ENCODE results near the gene TRERF1.

Gene TRERF1

DNA sequence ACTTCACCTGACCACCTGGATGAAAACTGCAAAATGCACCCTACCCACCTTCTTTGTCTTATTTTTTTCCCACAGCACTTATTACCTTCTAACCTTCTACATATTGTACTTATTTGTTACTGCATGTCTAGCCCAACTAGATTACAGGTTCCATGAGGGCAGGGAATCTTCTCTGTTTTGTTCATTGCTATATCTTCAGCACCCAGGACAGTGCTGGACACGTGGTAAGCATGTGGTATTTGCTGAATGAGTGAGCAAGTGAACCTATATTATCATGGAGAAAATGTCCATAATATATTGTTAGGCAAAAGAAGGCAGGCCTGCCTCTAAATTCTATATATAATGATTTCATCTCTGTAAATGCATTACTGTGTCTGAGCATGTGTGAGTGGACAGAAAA, 107.0 kb downstream of the TRERF1 start:
- H3K4me2 ChIP-seq (ENCODE audit: low read depth, low read length) = no peak overlapping the region
- no peaks in the 10 kb centered on the region for H3K9me3 ChIP-seq (replicated peaks; ENCODE audit: insufficient read depth, low read length)
- TF ChIP-seq, protein P1, sequence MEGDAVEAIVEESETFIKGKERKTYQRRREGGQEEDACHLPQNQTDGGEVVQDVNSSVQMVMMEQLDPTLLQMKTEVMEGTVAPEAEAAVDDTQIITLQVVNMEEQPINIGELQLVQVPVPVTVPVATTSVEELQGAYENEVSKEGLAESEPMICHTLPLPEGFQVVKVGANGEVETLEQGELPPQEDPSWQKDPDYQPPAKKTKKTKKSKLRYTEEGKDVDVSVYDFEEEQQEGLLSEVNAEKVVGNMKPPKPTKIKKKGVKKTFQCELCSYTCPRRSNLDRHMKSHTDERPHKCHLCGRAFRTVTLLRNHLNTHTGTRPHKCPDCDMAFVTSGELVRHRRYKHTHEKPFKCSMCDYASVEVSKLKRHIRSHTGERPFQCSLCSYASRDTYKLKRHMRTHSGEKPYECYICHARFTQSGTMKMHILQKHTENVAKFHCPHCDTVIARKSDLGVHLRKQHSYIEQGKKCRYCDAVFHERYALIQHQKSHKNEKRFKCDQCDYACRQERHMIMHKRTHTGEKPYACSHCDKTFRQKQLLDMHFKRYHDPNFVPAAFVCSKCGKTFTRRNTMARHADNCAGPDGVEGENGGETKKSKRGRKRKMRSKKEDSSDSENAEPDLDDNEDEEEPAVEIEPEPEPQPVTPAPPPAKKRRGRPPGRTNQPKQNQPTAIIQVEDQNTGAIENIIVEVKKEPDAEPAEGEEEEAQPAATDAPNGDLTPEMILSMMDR (IDR thresholded peaks at IDR 0.05; ENCODE audit: low read length) = no peak
- TF ChIP-seq EZH2 (optimal IDR thresholded peaks at IDR 0.05; ENCODE audit: low read depth, low read length) (no peak), EZH2phosphoT487 (IDR thresholded peaks at IDR 0.05; ENCODE audit: low read length) (no peak)
- H3F3A ChIP-seq (ENCODE audit: insufficient read depth, low read length) = no peaks in the 10 kb centered on the region
- no peaks in the 10 kb centered on the region for H3K36me3 ChIP-seq (replicated peaks; ENCODE audit: insufficient read depth, low read length)
- no peak overlapping the region for H2AFZ ChIP-seq (ENCODE audit: low read length)
- no peaks in the 10 kb centered on the region for H3K4me1 ChIP-seq (ENCODE audit: low read length)
- no peak overlapping the region for H3K4me3 ChIP-seq (ENCODE audit: low read length)
- no peak overlapping the region for H3K9ac ChIP-seq (ENCODE audit: low read length)
- no peak overlapping the region for H3K27ac ChIP-seq (ENCODE audit: low read length)
- no peak for DNase-seq
- H3K27me3 ChIP-seq (replicated peaks; ENCODE audit: insufficient read depth, low read length) = no peaks in the 10 kb centered on the region
- H4K20me1 ChIP-seq (ENCODE audit: insufficient read depth, low read length) = no peaks in the 10 kb centered on the region
- H3K79me2 ChIP-seq (ENCODE audit: low read length) = no peaks in the 10 kb centered on the region
- no peaks in the 10 kb centered on the region for H3K9me2 ChIP-seq (replicated peaks; ENCODE audit: insufficient read depth, low read length)

DNA sequence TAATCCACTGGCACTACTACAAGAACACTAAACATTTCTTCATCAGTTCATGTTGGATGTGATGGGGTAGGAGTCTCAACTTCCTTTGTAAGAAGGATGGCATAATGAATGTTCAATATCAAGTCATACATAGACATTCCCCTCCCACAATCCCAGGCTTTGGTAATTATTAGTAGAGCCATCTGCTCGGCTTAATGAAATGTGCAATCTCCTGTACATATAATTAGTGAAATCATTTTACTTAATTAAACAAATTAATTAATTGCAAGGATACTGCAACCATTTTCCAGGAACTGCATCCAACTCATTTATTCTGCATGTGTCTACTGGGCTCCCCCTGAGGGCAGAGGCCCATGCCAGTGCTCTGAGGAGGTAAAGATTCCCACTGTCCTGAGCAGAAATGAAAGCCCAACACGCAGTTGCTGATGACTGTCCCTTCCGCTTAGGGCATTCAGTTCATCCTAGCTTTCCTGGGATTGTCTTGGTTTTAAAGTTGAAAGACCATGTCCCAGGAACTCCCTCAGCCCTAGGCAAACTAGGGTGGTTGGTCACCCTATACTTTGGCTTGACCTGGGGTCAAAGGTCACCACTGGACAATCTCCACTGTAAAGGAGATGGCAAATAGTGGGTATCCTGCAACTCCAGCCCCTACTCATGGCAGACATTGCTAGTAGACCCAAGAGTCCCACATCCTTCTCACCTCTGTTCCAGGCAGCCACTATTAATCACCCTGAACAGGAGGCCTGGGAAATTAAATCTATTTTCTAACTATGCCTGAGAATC, 109.8 kb downstream of the TRERF1 start:
- Histone ChIP-seq H3K27ac (ENCODE audit: low read length) (no peak overlapping the region), H3K9ac (ENCODE audit: low read length) (no peak overlapping the region), H3K4me2 (ENCODE audit: low read depth, low read length) (no peak overlapping the region), H3F3A (ENCODE audit: insufficient read depth, low read length) (no peaks in the 10 kb centered on the region), H3K27me3 (replicated peaks; ENCODE audit: insufficient read depth, low read length) (no peaks in the 10 kb centered on the region), H2AFZ (ENCODE audit: low read length) (no peak overlapping the region), H4K20me1 (ENCODE audit: insufficient read depth, low read length) (no peaks in the 10 kb centered on the region), H3K79me2 (ENCODE audit: low read length) (no peaks in the 10 kb centered on the region), H3K9me2 (replicated peaks; ENCODE audit: insufficient read depth, low read length) (no peaks in the 10 kb centered on the region), H3K4me3 (ENCODE audit: low read length) (no peak overlapping the region), H3K36me3 (replicated peaks; ENCODE audit: insufficient read depth, low read length) (no peaks in the 10 kb centered on the region), H3K9me3 (replicated peaks; ENCODE audit: insufficient read depth, low read length) (no peaks in the 10 kb centered on the region), H3K4me1 (ENCODE audit: low read length) (no peaks in the 10 kb centered on the region)
- TF ChIP-seq EZH2 (optimal IDR thresholded peaks at IDR 0.05; ENCODE audit: low read depth, low read length) (no peak), EZH2phosphoT487 (IDR thresholded peaks at IDR 0.05; ENCODE audit: low read length) (no peak)
- TF ChIP-seq, protein P1 (IDR thresholded peaks at IDR 0.05; ENCODE audit: low read length) = no peak
- no peak for DNase-seq

DNA sequence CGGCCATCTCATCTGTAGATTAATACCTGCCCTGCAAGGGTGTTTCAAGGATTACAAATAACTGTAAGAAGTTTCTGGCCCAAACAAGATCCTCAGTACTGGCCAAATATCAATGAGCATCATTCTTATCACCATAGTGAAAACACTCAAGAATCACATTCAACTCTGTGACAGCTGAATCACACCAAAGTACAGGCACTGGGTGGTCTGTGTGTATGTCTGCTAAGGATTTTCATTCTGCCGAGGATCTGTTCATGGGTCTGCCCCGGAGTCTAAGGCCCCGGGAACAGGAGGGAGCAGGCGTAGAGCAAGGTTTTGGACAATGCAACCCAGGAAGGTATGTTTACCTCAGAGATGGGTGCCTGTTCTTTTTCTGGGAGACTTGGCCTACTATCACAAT, 110.5 kb downstream of the TRERF1 start:
- Histone ChIP-seq H3F3A (ENCODE audit: insufficient read depth, low read length) (no peaks in the 10 kb centered on the region), H3K4me1 (ENCODE audit: low read length) (no peaks in the 10 kb centered on the region), H4K20me1 (ENCODE audit: insufficient read depth, low read length) (no peaks in the 10 kb centered on the region), H3K27ac (ENCODE audit: low read length) (no peak overlapping the region), H3K4me3 (ENCODE audit: low read length) (no peak overlapping the region), H2AFZ (ENCODE audit: low read length) (no peak overlapping the region), H3K9me2 (replicated peaks; ENCODE audit: insufficient read depth, low read length) (no peaks in the 10 kb centered on the region), H3K27me3 (replicated peaks; ENCODE audit: insufficient read depth, low read length) (no peaks in the 10 kb centered on the region), H3K9ac (ENCODE audit: low read length) (no peak overlapping the region), H3K9me3 (replicated peaks; ENCODE audit: insufficient read depth, low read length) (no peaks in the 10 kb centered on the region), H3K79me2 (ENCODE audit: low read length) (no peaks in the 10 kb centered on the region), H3K4me2 (ENCODE audit: low read depth, low read length) (no peak overlapping the region), H3K36me3 (replicated peaks; ENCODE audit: insufficient read depth, low read length) (no peaks in the 10 kb centered on the region)
- DNase-seq = no peak
- TF ChIP-seq EZH2 (optimal IDR thresholded peaks at IDR 0.05; ENCODE audit: low read depth, low read length) (no peak), EZH2phosphoT487 (IDR thresholded peaks at IDR 0.05; ENCODE audit: low read length) (no peak)
- TF ChIP-seq, protein P1 (IDR thresholded peaks at IDR 0.05; ENCODE audit: low read length) = no peak

Measured in MM.1S (cell line).